GM12872 (cell line): ENCODE data around the gene TACSTD2.

Experiments
- TF ChIP-seq, protein P1 (sequence below): IDR thresholded peaks from 3 replicates; pipeline ENCODE4 v1.5.1; 2011; ENCODE audit warnings: low read depth, mild to moderate bottlenecking, low read length, moderate library complexity; ENCODE audit not compliant: insufficient read depth

Gene TACSTD2

DNA sequence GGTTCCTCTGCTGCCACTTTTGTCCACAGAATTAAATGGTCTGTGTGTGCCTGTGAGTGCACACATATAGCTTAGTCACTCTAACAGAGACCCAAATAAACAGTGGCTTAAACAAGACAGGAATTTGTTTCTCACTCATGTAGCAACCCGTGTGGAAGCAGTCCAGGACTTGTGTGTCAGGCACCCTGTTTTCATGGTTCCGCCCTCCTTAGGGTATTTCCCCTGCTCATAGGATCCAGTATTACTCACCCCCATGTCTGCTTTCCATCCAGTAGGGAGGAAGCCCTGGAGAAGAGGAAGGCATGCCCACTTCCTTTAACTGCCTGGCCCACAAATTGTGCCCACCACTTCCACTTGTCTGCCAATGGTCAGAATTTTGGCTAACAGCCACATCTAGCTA is 41.3 kb upstream of the TACSTD2 start:
- TF ChIP-seq, protein P1, sequence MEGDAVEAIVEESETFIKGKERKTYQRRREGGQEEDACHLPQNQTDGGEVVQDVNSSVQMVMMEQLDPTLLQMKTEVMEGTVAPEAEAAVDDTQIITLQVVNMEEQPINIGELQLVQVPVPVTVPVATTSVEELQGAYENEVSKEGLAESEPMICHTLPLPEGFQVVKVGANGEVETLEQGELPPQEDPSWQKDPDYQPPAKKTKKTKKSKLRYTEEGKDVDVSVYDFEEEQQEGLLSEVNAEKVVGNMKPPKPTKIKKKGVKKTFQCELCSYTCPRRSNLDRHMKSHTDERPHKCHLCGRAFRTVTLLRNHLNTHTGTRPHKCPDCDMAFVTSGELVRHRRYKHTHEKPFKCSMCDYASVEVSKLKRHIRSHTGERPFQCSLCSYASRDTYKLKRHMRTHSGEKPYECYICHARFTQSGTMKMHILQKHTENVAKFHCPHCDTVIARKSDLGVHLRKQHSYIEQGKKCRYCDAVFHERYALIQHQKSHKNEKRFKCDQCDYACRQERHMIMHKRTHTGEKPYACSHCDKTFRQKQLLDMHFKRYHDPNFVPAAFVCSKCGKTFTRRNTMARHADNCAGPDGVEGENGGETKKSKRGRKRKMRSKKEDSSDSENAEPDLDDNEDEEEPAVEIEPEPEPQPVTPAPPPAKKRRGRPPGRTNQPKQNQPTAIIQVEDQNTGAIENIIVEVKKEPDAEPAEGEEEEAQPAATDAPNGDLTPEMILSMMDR: no peak

DNA sequence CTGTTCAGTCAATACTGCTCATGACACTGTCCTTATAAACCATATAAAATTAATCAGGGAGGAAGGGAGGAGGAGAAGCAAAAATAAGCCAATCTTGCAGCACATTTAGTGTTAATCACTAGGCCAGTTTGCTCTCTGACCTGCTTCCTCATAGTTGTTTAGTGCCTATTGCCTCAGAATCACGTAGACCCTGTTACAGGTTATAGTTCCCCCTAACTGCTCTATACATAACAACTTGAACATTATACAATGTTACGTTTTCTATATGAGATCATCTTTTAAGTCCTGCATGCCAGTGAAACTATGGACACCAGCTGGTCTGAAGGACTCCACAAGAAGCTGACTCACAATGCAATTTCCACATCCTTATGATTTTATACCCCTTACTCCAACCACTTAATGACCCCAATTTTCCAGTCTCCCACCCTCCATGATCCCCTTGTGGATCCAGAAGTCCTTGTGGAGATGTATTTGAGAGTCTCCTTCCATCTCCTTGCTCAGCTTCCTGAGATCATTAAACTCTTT is 34.9 kb upstream of the TACSTD2 start:
- TF ChIP-seq, protein P1: no peak

DNA sequence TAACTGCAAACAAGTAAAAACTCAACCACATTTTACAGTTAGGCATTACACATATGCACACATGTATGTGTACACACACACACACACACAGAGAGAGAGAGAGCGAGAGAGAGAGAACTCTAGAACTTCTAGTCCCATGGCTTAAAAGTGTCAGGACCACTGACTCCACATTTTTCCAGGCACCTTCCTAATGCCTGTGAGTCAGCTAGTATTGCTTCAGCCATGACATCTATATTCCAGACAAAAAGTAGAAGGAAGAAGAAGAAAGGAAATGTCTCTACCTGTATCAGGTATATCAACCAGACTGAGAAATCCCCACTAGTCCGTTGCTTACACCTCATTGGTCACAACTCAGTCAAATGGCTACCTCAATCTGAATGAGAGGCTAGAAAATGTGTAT is 31.9 kb upstream of the TACSTD2 start:
- TF ChIP-seq, protein P1: no peak

DNA sequence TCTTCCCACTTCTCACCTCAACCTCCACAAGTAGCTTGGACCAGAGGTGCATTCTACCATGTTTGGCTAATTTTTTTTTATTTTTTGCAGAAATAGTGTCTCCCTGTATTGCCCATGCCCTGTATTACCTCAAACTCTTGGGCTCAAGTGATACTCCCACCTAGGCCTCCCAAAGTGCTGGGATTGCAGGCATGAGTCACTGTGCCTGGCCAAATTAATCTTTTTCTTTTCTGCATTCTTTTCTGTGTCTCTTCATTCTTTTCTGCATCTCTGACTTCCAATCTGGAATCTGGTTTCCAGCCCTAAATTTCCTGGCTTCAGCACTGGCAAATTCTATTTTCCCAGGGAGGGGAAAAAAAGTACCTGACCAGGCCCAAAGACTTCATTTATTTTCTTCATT is 31.2 kb upstream of the TACSTD2 start:
- TF ChIP-seq, protein P1: no peak

DNA sequence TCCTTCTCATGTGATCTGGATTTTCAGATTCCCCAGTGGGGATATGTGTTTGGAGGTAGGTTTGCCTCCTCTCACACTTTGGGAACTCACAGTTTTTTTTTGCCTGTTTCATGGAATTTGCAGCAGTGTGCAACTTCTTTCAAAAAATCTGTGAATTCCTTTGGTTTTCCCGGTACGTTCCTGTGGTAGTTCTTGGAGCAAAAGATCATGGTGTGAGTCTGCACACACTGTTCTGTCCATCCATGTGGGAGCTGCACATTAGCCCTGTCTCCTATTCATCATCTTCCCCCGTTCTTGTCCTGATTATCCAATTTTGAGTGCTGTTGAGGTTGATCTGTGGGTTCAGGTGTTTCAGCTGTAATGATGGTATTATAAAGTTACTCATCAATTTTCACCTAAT is 30.3 kb upstream of the TACSTD2 start:
- TF ChIP-seq, protein P1: no peak

DNA sequence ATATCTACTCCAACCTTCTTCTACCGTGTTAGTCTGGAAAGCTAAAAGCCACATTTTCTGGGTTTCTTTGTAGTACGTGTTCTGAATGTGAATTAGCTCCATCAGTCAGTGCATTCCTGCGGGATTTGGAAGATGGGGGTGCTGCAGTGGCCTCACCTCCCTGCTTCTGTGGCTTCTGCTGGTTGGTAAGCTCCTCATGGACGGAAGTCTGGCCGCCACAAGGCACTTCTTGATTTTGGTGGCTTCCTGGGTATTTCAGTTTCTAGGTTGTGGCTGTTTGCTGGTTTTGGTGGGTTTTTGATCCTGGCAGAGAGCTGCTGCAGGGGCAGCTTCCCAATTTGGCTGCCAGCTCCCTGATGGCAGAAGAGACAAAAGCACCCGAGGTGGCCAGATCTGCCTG is 20.9 kb upstream of the TACSTD2 start:
- TF ChIP-seq, protein P1: no peak

DNA sequence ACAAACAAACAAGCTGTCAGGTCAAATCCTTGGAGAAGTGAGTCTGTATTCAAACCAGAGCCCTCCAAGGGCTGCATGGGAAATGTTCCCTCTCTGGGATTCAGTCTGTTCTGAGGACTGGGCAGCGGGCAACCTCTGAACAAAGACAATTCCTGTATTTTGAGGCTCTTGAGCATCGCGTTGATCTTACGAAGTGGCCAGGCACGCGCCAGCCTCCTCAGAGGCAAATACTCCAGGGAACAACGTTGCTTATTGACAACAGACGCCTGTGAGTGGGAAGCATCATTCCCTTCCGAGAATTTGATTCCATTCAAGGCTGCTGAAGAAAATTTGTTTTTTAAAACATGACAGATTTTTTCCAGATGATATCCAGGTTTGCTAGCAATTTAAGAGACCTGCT is 20.0 kb upstream of the TACSTD2 start:
- TF ChIP-seq, protein P1: no peak

DNA sequence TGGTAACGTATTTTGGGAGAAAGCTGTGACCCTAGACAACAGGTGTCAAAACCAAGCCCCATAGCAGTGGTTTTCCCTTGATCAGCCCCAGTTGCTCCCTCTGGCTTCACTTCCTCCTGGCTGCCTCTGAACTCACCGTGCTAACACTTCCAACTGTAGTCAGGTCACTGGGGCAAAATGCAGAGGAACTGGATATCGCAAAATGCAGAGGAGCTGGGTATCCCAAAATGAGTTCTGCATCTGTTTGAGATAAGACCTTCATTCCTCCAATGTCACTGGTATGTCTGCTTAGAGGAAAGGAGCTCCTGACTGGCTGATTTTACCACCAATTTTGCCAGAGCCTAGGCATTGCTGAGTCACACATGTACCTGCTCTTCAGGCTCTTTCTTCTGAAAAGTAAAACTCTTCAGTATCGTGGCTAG is 19.6 kb upstream of the TACSTD2 start:
- TF ChIP-seq, protein P1: no peak
